Pulmonary artery endothelial cell (primary cell): ENCODE results near the gene KCNIP4. TPM values are rescaled to one million over a fixed set of nuclear protein-coding genes. Genes with fewer than 3 reads are reported as not detected.

ENCODE experiments used
- DNase-seq: peaks from one replicate; pipeline ENCODE4 v3.0.0-alpha.2; 2011; ENCODE audit warnings: low read depth, low spot score
- total RNA-seq: library from RNA; depleted of rRNA; stranded (reverse); fragments of >200 nt; gene quantifications from 2 replicates; pipeline ENCODE4 v1.2.3, GENCODE V29; 2014

KCNIP4 gene
- total RNA-seq, 1 donor from 2014 or later, result not detected

- peak; percentile 22 for DNase-seq
Measured at GRCh38 chr4:21765810-21766407, 182.7 kb downstream of the KCNIP4 start.

- DNase-seq, result no peak
Measured at GRCh38 chr4:21763855-21764254, 184.7 kb downstream of the KCNIP4 start.

- no peak for DNase-seq
Measured at GRCh38 chr4:21757248-21757647, 191.3 kb downstream of the KCNIP4 start.

GRCh38 chr4:21753084-21753760, 195.3 kb downstream of the KCNIP4 start:
- no peak for DNase-seq

- no peak for DNase-seq
Measured at GRCh38 chr4:21752616-21753015, 196.0 kb downstream of the KCNIP4 start.

GRCh38 chr4:21749924-21750323, 198.6 kb downstream of the KCNIP4 start:
- no peak for DNase-seq

- DNase-seq, result no peak
Measured at GRCh38 chr4:21749412-21749811, 199.2 kb downstream of the KCNIP4 start.

- DNase-seq, result no peak
Measured at GRCh38 chr4:21744046-21744445, 204.5 kb downstream of the KCNIP4 start.

GRCh38 chr4:21742326-21742725, 206.2 kb downstream of the KCNIP4 start:
- no peak for DNase-seq

GRCh38 chr4:21738821-21739220, 209.8 kb downstream of the KCNIP4 start:
- no peak for DNase-seq

GRCh38 chr4:21735866-21736265, 212.7 kb downstream of the KCNIP4 start:
- DNase-seq, result no peak

GRCh38 chr4:21733894-21734630, 214.5 kb downstream of the KCNIP4 start:
- no peak for DNase-seq

- no peak for DNase-seq
Measured at GRCh38 chr4:21728304-21728703, 220.3 kb downstream of the KCNIP4 start.

- no peak for DNase-seq
Measured at GRCh38 chr4:21726255-21726815, 222.2 kb downstream of the KCNIP4 start.

GRCh38 chr4:21722157-21722839, 226.3 kb downstream of the KCNIP4 start:
- no peak for DNase-seq

GRCh38 chr4:21716531-21716930, 232.0 kb downstream of the KCNIP4 start:
- DNase-seq, result no peak

- no peak for DNase-seq
Measured at GRCh38 chr4:21710179-21710835, 238.3 kb downstream of the KCNIP4 start.

GRCh38 chr4:21709761-21710160, 238.8 kb downstream of the KCNIP4 start:
- no peak for DNase-seq

- DNase-seq, result no peak
Measured at GRCh38 chr4:21709031-21709430, 239.5 kb downstream of the KCNIP4 start.

GRCh38 chr4:21699446-21699845, 249.1 kb downstream of the KCNIP4 start:
- no peak for DNase-seq

- no peak for DNase-seq
Measured at GRCh38 chr4:21697583-21697982, 251.0 kb downstream of the KCNIP4 start.
